CD4-positive, alpha-beta T cell treated with Interleukin-6 for 4 hours (primary cell): ENCODE measurements around the gene USP2.

ENCODE experiments used
- DNase-seq: peaks from one replicate; pipeline ENCODE4 v3.0.0-alpha.2; 2020; ENCODE audit warnings: mixed read lengths

The USP2 gene

GRCh38 chr11:119361941-119362725 lies 19.4 kb downstream of the USP2 start:
- no peak for DNase-seq

GRCh38 chr11:119361056-119361787 lies 20.3 kb downstream of the USP2 start:
- DNase-seq = no peak

GRCh38 chr11:119359365-119360214 lies 21.9 kb downstream of the USP2 start:
- no peak for DNase-seq

- no peak for DNase-seq
Measured at GRCh38 chr11:119357074-119357473, 24.4 kb downstream of the USP2 start.

- peak; percentile 79 for DNase-seq
Measured at GRCh38 chr11:119356349-119357031, 25.0 kb downstream of the USP2 start.

- no peak for DNase-seq
Measured at GRCh38 chr11:119355091-119355843, 26.2 kb downstream of the USP2 start.

GRCh38 chr11:119352857-119353260 lies 28.6 kb downstream of the USP2 start:
- DNase-seq = no peak

GRCh38 chr11:119351232-119351631 lies 30.3 kb downstream of the USP2 start:
- DNase-seq = no peak

- no peak for DNase-seq
Measured at GRCh38 chr11:119350302-119350701, 31.2 kb downstream of the USP2 start.

- no peak for DNase-seq
Measured at GRCh38 chr11:119347940-119348605, 33.4 kb downstream of the USP2 start.

GRCh38 chr11:119347242-119347641 lies 34.2 kb downstream of the USP2 start:
- DNase-seq = no peak

- DNase-seq = no peak
Measured at GRCh38 chr11:119346605-119347004, 34.9 kb downstream of the USP2 start, which contains the start of gene MFRP. MFRP (minus strand) TSS chr11:119346705; CDS start chr11:119346513, 192 bp downstream.

GRCh38 chr11:119345685-119346084 lies 35.8 kb downstream of the USP2 start:
- DNase-seq = no peak

GRCh38 chr11:119344291-119345010 lies 37.0 kb downstream of the USP2 start:
- DNase-seq = no peak

GRCh38 chr11:119343726-119344125 lies 37.8 kb downstream of the USP2 start:
- DNase-seq = no peak

GRCh38 chr11:119342362-119343130 lies 38.9 kb downstream of the USP2 start:
- no peak for DNase-seq

- no peak for DNase-seq
Measured at GRCh38 chr11:119342023-119342300, 39.5 kb downstream of the USP2 start.

GRCh38 chr11:119341222-119342022 lies 40.1 kb downstream of the USP2 start:
- no peak for DNase-seq
